ENCODE measurements around the gene ATP5F1D.

DNA sequence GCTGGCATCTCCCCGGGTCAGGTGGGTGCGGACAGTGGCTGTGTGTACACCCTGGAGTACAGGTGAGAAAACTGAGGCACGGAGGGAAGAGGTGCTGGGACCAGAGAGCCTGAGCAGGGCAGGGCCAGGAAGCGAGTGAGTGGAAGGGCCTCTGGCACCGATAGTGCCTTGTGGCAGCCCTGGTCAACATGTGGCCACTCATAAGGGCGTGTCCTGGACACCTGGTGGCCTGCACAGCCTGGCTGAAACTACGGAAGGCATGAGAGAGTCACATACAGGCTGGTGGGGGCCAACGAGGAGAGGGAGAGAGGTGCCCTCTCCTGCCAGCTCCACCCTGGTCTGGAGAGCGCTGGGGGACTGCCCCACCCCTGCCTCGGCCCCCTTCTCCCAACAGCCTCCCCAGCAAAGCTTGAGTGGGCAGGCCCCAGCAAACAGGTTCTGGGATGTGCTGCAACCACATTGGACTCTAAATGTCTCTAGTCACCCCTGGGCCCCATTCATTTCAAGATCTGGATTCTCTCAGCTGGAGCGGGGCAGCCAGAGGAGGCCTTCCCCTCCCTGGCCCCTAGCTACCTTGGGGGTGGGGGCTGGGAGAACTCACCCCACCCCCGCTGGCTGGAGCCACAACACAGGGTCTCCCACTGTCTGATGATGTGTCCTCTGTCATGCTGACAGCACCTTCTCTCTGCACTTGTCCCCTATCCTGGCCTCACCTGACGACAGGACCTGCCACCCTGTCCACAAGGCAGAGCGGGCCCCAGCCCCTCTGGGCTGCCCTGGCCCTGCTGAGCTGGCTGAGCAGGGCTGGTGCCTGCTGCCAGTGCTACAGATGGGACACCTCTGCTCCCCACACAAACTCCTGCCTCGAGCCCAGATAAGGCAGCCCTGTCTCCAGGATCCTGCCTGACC is 9.6 kb upstream of the ATP5F1D start:
- TF ChIP-seq POLR2AphosphoS5 (IDR thresholded peaks at IDR 0.05; ENCODE audit: low read depth, low read length): no peak
- no peak for TF ChIP-seq TBP (IDR thresholded peaks at IDR 0.05; ENCODE audit: low read depth, low read length)
- TF ChIP-seq JUND (IDR thresholded peaks at IDR 0.05; ENCODE audit: low read length): no peak
- no peak for TF ChIP-seq EP300 (IDR thresholded peaks at IDR 0.05; ENCODE audit: borderline replicate concordance in 1 of 2, low read depth in 2 of 2, low read length in 2 of 2)
- TF ChIP-seq ATF3 (IDR thresholded peaks at IDR 0.05; ENCODE audit: insufficient read depth, low read depth, low read length): no peak
- TF ChIP-seq, protein P1, sequence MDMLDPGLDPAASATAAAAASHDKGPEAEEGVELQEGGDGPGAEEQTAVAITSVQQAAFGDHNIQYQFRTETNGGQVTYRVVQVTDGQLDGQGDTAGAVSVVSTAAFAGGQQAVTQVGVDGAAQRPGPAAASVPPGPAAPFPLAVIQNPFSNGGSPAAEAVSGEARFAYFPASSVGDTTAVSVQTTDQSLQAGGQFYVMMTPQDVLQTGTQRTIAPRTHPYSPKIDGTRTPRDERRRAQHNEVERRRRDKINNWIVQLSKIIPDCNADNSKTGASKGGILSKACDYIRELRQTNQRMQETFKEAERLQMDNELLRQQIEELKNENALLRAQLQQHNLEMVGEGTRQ (IDR thresholded peaks at IDR 0.05; ENCODE audit: low read length): no peak
- no peak for TF ChIP-seq CEBPB (IDR thresholded peaks at IDR 0.05; ENCODE audit: low read depth, low read length)

Measured in H1 (cell line).